Measurements from ENCODE around the gene FKBP11. TPM values are rescaled to one million over a fixed set of nuclear protein-coding genes. Genes with fewer than 3 reads are reported as not detected.

The FKBP11 gene
- total and polyA plus RNA-seq, 2 donors (not counting 3 experiments of a cell fraction or from before 2014, with no cell fraction given) = 74.2 to 81.2 TPM

DNA sequence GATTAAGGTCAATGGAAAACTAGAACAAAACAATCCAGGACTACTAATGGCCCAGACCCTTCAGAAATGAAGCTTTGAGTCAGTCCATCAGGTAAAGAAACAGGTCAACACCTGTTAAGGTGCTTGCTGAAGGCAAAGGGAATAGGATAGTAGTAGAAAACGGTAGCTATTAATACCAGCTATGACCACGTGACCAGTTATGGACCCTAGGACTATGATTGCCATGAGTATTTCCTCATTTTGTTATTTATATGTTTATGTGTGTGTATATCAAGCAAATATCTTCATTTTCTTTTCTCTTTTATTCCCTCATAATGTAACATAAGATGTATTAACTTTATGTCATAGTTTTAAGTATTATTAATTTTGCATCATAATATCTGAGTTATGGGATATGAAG is 25.6 kb downstream of the FKBP11 start:
- no peak overlapping the region for H3K27ac ChIP-seq (ENCODE audit: insufficient read depth, low read depth, low read length)
- no peak overlapping the region for H3K4me2 ChIP-seq (ENCODE audit: insufficient read depth, low read length)
- ChIA-PET CTCF (interaction anchor here (1.0 to 6.7 kb wide), 7 partner anchors 9 to 89 kb away, joined by 3 to 72 read pairs (median 3); partner anchors contain the start of gene DDX23), POLR2A (interaction anchor here (1.3 kb wide), 1 partner anchor 34 kb away, joined by 5 read pairs; the partner anchor contains the start of gene RND1)
- no peak for DNase-seq (ENCODE audit: low read depth, low spot score)
- dilution Hi-C loops (cut with MboI; ENCODE audit: extremely low pct_ligation_motif_present, low sequenced_read_pairs) (no loop called here), intact Hi-C loops (cut with micrococcal nuclease) (no loop called here)
- FAIRE-seq = no peak
- no peaks in the 10 kb centered on the region for H3K9me3 ChIP-seq (replicated peaks; ENCODE audit: control insufficient read depth, insufficient read depth, low read length)
- peaks cover 3% of the 10 kb centered on the region for H3K4me1 ChIP-seq (ENCODE audit: control insufficient read depth, extremely low read depth, insufficient read depth, low read length)
- H3K27me3 ChIP-seq (ENCODE audit: control insufficient read depth in 2 of 2, insufficient read depth in 2 of 2, low read length in 2 of 2) = no peaks in the 10 kb centered on the region
- no peaks in the 10 kb centered on the region for H3K79me2 ChIP-seq (ENCODE audit: control insufficient read depth, insufficient read depth, low read length)
- no peak for TF ChIP-seq JUN (IDR thresholded peaks at IDR 0.05; ENCODE audit: borderline replicate concordance, insufficient read depth, insufficient read length, low read depth)
- TF ChIP-seq, protein P1, sequence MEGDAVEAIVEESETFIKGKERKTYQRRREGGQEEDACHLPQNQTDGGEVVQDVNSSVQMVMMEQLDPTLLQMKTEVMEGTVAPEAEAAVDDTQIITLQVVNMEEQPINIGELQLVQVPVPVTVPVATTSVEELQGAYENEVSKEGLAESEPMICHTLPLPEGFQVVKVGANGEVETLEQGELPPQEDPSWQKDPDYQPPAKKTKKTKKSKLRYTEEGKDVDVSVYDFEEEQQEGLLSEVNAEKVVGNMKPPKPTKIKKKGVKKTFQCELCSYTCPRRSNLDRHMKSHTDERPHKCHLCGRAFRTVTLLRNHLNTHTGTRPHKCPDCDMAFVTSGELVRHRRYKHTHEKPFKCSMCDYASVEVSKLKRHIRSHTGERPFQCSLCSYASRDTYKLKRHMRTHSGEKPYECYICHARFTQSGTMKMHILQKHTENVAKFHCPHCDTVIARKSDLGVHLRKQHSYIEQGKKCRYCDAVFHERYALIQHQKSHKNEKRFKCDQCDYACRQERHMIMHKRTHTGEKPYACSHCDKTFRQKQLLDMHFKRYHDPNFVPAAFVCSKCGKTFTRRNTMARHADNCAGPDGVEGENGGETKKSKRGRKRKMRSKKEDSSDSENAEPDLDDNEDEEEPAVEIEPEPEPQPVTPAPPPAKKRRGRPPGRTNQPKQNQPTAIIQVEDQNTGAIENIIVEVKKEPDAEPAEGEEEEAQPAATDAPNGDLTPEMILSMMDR (IDR thresholded peaks at IDR 0.05; ENCODE audit: extremely low read depth in 1 of 2, insufficient read depth in 1 of 2, low read depth in 1 of 2, low read length in 2 of 2) = no peak
- no peak for TF ChIP-seq POLR2A (IDR thresholded peaks at IDR 0.05; ENCODE audit: low read depth, low read length)
- no peaks in the 10 kb centered on the region for H3K36me3 ChIP-seq (ENCODE audit: control insufficient read depth in 2 of 2, extremely low read depth in 1 of 2, insufficient read depth in 2 of 2, low read length in 2 of 2)
- no peak overlapping the region for H3K4me3 ChIP-seq (replicated peaks in 1 of 3; ENCODE audit: insufficient read depth in 1 of 3, low read depth in 1 of 3, low read length in 3 of 3)
- H3K9ac ChIP-seq (replicated peaks; ENCODE audit: extremely low read depth, insufficient read depth, low read length) = no peak overlapping the region
- H4K20me1 ChIP-seq (replicated peaks; ENCODE audit: control insufficient read depth, extremely low read depth, insufficient read depth, low read length) = no peaks in the 10 kb centered on the region
- H3K9me1 ChIP-seq (replicated peaks; ENCODE audit: control insufficient read depth, extremely low read depth, insufficient read depth, low read length) = no peaks in the 10 kb centered on the region
- H2AFZ ChIP-seq (ENCODE audit: low read depth, low read length) = no peak overlapping the region
- no TSS peak for BruUV-seq (replicated peaks)

DNA sequence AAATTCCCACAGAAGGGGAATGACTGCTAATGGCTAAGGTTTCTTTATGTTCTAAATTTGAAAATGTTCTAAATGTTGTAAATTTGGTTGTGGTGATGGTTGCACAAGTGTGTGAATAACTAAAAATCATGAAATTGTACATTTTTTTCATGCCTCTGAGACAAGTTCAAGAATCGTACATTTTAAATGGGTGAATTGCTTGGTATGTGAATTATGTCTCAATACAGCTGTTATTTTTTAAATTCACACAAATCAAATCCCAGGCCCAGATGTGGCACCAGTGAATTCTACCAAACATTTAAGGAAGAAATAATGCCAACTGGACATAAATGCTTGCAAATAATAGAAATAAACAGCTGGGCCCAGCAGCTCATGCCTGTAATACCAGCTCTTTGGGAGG is 31.0 kb downstream of the FKBP11 start:
- Histone ChIP-seq H3K79me2 (ENCODE audit: control insufficient read depth, insufficient read depth, low read length) (no peaks in the 10 kb centered on the region), H3K36me3 (ENCODE audit: control insufficient read depth in 2 of 2, extremely low read depth in 1 of 2, insufficient read depth in 2 of 2, low read length in 2 of 2) (no peaks in the 10 kb centered on the region), H3K9me3 (replicated peaks; ENCODE audit: control insufficient read depth, insufficient read depth, low read length) (no peaks in the 10 kb centered on the region), H4K20me1 (replicated peaks; ENCODE audit: control insufficient read depth, extremely low read depth, insufficient read depth, low read length) (no peaks in the 10 kb centered on the region), H3K27ac (ENCODE audit: insufficient read depth, low read depth, low read length) (no peak overlapping the region), H3K4me3 (replicated peaks in 1 of 3; ENCODE audit: insufficient read depth in 1 of 3, low read depth in 1 of 3, low read length in 3 of 3) (no peak overlapping the region), H3K27me3 (ENCODE audit: control insufficient read depth in 2 of 2, insufficient read depth in 2 of 2, low read length in 2 of 2) (peaks cover 5 to 7% of the 10 kb centered on the region in 2 experiments), H3K4me2 (ENCODE audit: insufficient read depth, low read length) (no peak overlapping the region), H3K9me1 (replicated peaks; ENCODE audit: control insufficient read depth, extremely low read depth, insufficient read depth, low read length) (no peaks in the 10 kb centered on the region), H3K9ac (replicated peaks; ENCODE audit: extremely low read depth, insufficient read depth, low read length) (no peak overlapping the region), H2AFZ (ENCODE audit: low read depth, low read length) (no peak overlapping the region), H3K4me1 (ENCODE audit: control insufficient read depth, extremely low read depth, insufficient read depth, low read length) (no peaks in the 10 kb centered on the region)
- no peak for DNase-seq (ENCODE audit: low read depth, low spot score)
- ChIA-PET CTCF (interaction anchor here (0.6 to 3.1 kb wide), 6 partner anchors 10 to 42 kb away, joined by 3 to 39 read pairs (median 3); partner anchors contain the start of gene DDX23), POLR2A (no interaction called here)
- intact Hi-C loops (cut with micrococcal nuclease) = no loop called here
- no TSS peak for BruUV-seq (replicated peaks)
- dilution Hi-C loops (cut with MboI; ENCODE audit: extremely low pct_ligation_motif_present, low sequenced_read_pairs) = no loop called here
- no peak for FAIRE-seq
- TF ChIP-seq GATA2 (IDR thresholded peaks at IDR 0.05; ENCODE audit: insufficient read depth, insufficient read length, low read depth, low read length) (no peak), FOS (IDR thresholded peaks at IDR 0.05; ENCODE audit: borderline replicate concordance, insufficient read depth, low read length) (no peak), JUN (IDR thresholded peaks at IDR 0.05; ENCODE audit: borderline replicate concordance, insufficient read depth, insufficient read length, low read depth) (no peak), POLR2A (IDR thresholded peaks at IDR 0.05; ENCODE audit: low read depth, low read length) (no peak), POLR2AphosphoS5 (IDR thresholded peaks at IDR 0.05; ENCODE audit: insufficient read depth, low read depth, low read length) (no peak), MYC (IDR thresholded peaks at IDR 0.05; ENCODE audit: low read depth, low read length) (no peak), EZH2 (IDR thresholded peaks at IDR 0.05; ENCODE audit: borderline replicate concordance, low read depth, low read length, severe bottlenecking) (no peak)
- TF ChIP-seq, protein P1 (IDR thresholded peaks at IDR 0.05; ENCODE audit: extremely low read depth in 1 of 2, insufficient read depth in 1 of 2, low read depth in 1 of 2, low read length in 2 of 2) = no peak
- TF ChIP-seq, protein P2, sequence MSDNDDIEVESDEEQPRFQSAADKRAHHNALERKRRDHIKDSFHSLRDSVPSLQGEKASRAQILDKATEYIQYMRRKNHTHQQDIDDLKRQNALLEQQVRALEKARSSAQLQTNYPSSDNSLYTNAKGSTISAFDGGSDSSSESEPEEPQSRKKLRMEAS (IDR thresholded peaks at IDR 0.05; ENCODE audit: insufficient read depth, insufficient read length) = no peak
